GM19238 (cell line): ENCODE measurements around the gene PPM1L.
"Not testable (repeated sequence)": the region's sequence is repeated elsewhere in the genome, so short reads cannot be mapped to it uniquely, and the experiment has no call there.

Experiments used
- DNase-seq: peaks from one replicate; pipeline ENCODE4 v3.0.0; 2011; ENCODE audit warnings: low spot score; ENCODE audit not compliant: insufficient read length

PPM1L gene

GRCh38 chr3:160982491-160982890, 226.5 kb downstream of the PPM1L start:
- no peak for DNase-seq

GRCh38 chr3:160983900-160984299, 227.9 kb downstream of the PPM1L start:
- not testable (repeated sequence) for DNase-seq

- DNase-seq: no peak
Measured at GRCh38 chr3:160986069-160986468, 230.0 kb downstream of the PPM1L start.

GRCh38 chr3:160987982-160988964, 232.2 kb downstream of the PPM1L start:
- DNase-seq: no peak

GRCh38 chr3:160990446-160990845, 234.4 kb downstream of the PPM1L start:
- DNase-seq: no peak

- no peak for DNase-seq
Measured at GRCh38 chr3:160992712-160993111, 236.7 kb downstream of the PPM1L start.

- DNase-seq: no peak
Measured at GRCh38 chr3:160996811-160997210, 240.8 kb downstream of the PPM1L start.

- DNase-seq: no peak
Measured at GRCh38 chr3:160998581-160998980, 242.6 kb downstream of the PPM1L start.

- no peak for DNase-seq
Measured at GRCh38 chr3:160999274-160999673, 243.2 kb downstream of the PPM1L start.

GRCh38 chr3:161008086-161008485, 252.1 kb downstream of the PPM1L start:
- DNase-seq: no peak

- not testable (repeated sequence) for DNase-seq
Measured at GRCh38 chr3:161010151-161010550, 254.1 kb downstream of the PPM1L start.

- no peak for DNase-seq
Measured at GRCh38 chr3:161014843-161015749, 259.1 kb downstream of the PPM1L start.

GRCh38 chr3:161016417-161017313, 260.6 kb downstream of the PPM1L start:
- DNase-seq: no peak

- no peak for DNase-seq
Measured at GRCh38 chr3:161017971-161018370, 261.9 kb downstream of the PPM1L start.

- DNase-seq: no peak
Measured at GRCh38 chr3:161020256-161020655, 264.2 kb downstream of the PPM1L start.

GRCh38 chr3:161025911-161026310, 269.9 kb downstream of the PPM1L start:
- DNase-seq: no peak

- DNase-seq: no peak
Measured at GRCh38 chr3:161026612-161027510, 270.8 kb downstream of the PPM1L start.

GRCh38 chr3:161028555-161029153, 272.6 kb downstream of the PPM1L start:
- DNase-seq: no peak

GRCh38 chr3:161031134-161031533, 275.1 kb downstream of the PPM1L start:
- no peak for DNase-seq
